ENCODE results near the gene XPO4. TPM values are rescaled to one million over a fixed set of nuclear protein-coding genes. Genes with fewer than 3 reads are reported as not detected.
A peak's percentile ranks its signal among the peaks of the same experiment; 100 is the strongest.

XPO4 gene
- total and polyA plus RNA-seq, 2 of the 13 experiments (the other 11 are each of a cell fraction or from before 2014, with no cell fraction given), result 8.4 to 24.8 TPM

GRCh38 chr13:20902438-20903163, at the start of gene XPO4 (continued):
- TF ChIP-seq ZNF563 (CRISPR knock-in tag; IDR thresholded peaks at IDR 0.05) (peak; percentile 47; the same call in 1 of the 2 replicates), ZBTB1 (CRISPR knock-in tag; IDR thresholded peaks at IDR 0.05; ENCODE audit: borderline replicate concordance) (no peak), KDM1A (CRISPR knock-in tag; IDR thresholded peaks at IDR 0.05) (no peak), NR2F2 (IDR thresholded peaks at IDR 0.05; ENCODE audit: borderline replicate concordance, low read depth) (no peak), ZNF136 (CRISPR knock-in tag; IDR thresholded peaks at IDR 0.05; ENCODE audit: low read depth) (no peak), ZBTB38 (CRISPR knock-in tag; IDR thresholded peaks at IDR 0.05) (0 out of 2 replicates have a peak, but pooled peaks have one; percentile 50), ZBTB39 (CRISPR knock-in tag; IDR thresholded peaks at IDR 0.05) (no peak), ZNF17 (CRISPR knock-in tag; IDR thresholded peaks at IDR 0.05) (no peak), SNAI1 (CRISPR knock-in tag; IDR thresholded peaks at IDR 0.05; ENCODE audit: borderline replicate concordance) (no peak), ZNF564 (CRISPR knock-in tag; IDR thresholded peaks at IDR 0.05) (no peak), ARNT (IDR thresholded peaks at IDR 0.05) (no peak), SOX13 (IDR thresholded peaks at IDR 0.05) (no peak), SOX13 (CRISPR knock-in tag; conservative IDR thresholded peaks at IDR 0.05 in 1 of 2, IDR thresholded peaks at IDR 0.05 in 1 of 2) (no peak; a peak in 1 of 4 replicates), MYC (CRISPR knock-in tag; IDR thresholded peaks at IDR 0.05; ENCODE audit: borderline replicate concordance) (peak; percentile 20; the same call in 1 of the 2 replicates), FOXK1 (CRISPR knock-in tag; IDR thresholded peaks at IDR 0.05; ENCODE audit: borderline replicate concordance, low read depth) (no peak), TFE3 (CRISPR knock-in tag; IDR thresholded peaks at IDR 0.05) (0 out of 2 replicates have a peak, but pooled peaks have one; percentile 11), ZEB1 (IDR thresholded peaks at IDR 0.05; ENCODE audit: insufficient replicate concordance, low read depth) (no peak), PBX3 (CRISPR knock-in tag; IDR thresholded peaks at IDR 0.05; ENCODE audit: borderline replicate concordance) (no peak), SIX4 (CRISPR knock-in tag; IDR thresholded peaks at IDR 0.05) (no peak), ZNF841 (CRISPR knock-in tag; IDR thresholded peaks at IDR 0.05; ENCODE audit: borderline replicate concordance) (no peak), ZMAT3 (CRISPR knock-in tag; conservative IDR thresholded peaks at IDR 0.05) (no peak; the same call in 1 of the 2 replicates), ZNF776 (CRISPR knock-in tag; IDR thresholded peaks at IDR 0.05) (peak; percentile 63; the same call in 1 of the 2 replicates)
- TF ChIP-seq, protein P1, sequence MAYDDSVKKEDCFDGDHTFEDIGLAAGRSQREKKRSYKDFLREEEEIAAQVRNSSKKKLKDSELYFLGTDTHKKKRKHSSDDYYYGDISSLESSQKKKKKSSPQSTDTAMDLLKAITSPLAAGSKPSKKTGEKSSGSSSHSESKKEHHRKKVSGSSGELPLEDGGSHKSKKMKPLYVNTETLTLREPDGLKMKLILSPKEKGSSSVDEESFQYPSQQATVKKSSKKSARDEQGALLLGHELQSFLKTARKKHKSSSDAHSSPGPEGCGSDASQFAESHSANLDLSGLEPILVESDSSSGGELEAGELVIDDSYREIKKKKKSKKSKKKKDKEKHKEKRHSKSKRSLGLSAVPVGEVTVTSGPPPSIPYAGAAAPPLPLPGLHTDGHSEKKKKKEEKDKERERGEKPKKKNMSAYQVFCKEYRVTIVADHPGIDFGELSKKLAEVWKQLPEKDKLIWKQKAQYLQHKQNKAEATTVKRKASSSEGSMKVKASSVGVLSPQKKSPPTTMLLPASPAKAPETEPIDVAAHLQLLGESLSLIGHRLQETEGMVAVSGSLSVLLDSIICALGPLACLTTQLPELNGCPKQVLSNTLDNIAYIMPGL (CRISPR knock-in tag; IDR thresholded peaks at IDR 0.05; ENCODE audit: borderline replicate concordance in 1 of 2, low read depth in 1 of 2), result peak in 1 of 2 experiments; percentile 78; a peak in 2 of 4 replicates

Measured in HepG2 (cell line).